HG03521 (cell line): Measurements from ENCODE around the gene SNX24.
"Not testable (repeated sequence)": the region's sequence is repeated elsewhere in the genome, so short reads cannot be mapped to it uniquely, and the experiment has no call there.

Experiments used
- ATAC-seq: cut with Tn5 transposase; IDR thresholded peaks from one replicate; pipeline ENCODE4 v1.9.1; 2021; ENCODE audit warnings: mild to moderate bottlenecking, moderate library complexity; ENCODE audit not compliant: unreplicated experiment

SNX24 gene

GRCh38 chr5:122870219-122870856 is 24.9 kb downstream of the SNX24 start:
- ATAC-seq = no peak

GRCh38 chr5:122871661-122872060 is 26.2 kb downstream of the SNX24 start:
- no peak for ATAC-seq

- ATAC-seq = no peak
These were observed 28.9 kb downstream of the SNX24 start for GRCh38 chr5:122874179-122874875.

- no peak for ATAC-seq
These were observed 32.1 kb downstream of the SNX24 start for GRCh38 chr5:122877518-122877917.

GRCh38 chr5:122879076-122879475 is 33.7 kb downstream of the SNX24 start:
- ATAC-seq = no peak

- ATAC-seq = no peak
These were observed 34.8 kb downstream of the SNX24 start for GRCh38 chr5:122880170-122880689.

GRCh38 chr5:122880749-122881148 is 35.3 kb downstream of the SNX24 start:
- ATAC-seq = no peak

- no peak for ATAC-seq
These were observed 37.4 kb downstream of the SNX24 start for GRCh38 chr5:122882831-122883230.

- ATAC-seq = no peak
These were observed 39.7 kb downstream of the SNX24 start for GRCh38 chr5:122885045-122885517.

GRCh38 chr5:122885891-122886290 is 40.5 kb downstream of the SNX24 start:
- no peak for ATAC-seq

GRCh38 chr5:122895141-122895540 is 49.7 kb downstream of the SNX24 start:
- no peak for ATAC-seq

- no peak for ATAC-seq
These were observed 51.3 kb downstream of the SNX24 start for GRCh38 chr5:122896598-122897282.

GRCh38 chr5:122897283-122897602 is 51.8 kb downstream of the SNX24 start:
- ATAC-seq = no peak

- ATAC-seq = no peak
These were observed 55.9 kb downstream of the SNX24 start for GRCh38 chr5:122901346-122901745.

GRCh38 chr5:122902263-122902662 is 56.9 kb downstream of the SNX24 start:
- ATAC-seq = no peak

- no peak for ATAC-seq
These were observed 61.4 kb downstream of the SNX24 start for GRCh38 chr5:122906768-122907167.

- ATAC-seq = no peak
These were observed 61.9 kb downstream of the SNX24 start for GRCh38 chr5:122907276-122907675.

GRCh38 chr5:122908108-122908507 is 62.7 kb downstream of the SNX24 start:
- ATAC-seq = no peak

- no peak for ATAC-seq
These were observed 63.2 kb downstream of the SNX24 start for GRCh38 chr5:122908662-122909061.

- ATAC-seq = no peak
These were observed 64.2 kb downstream of the SNX24 start for GRCh38 chr5:122909470-122910100.

GRCh38 chr5:122913436-122913835 is 68.0 kb downstream of the SNX24 start:
- ATAC-seq = not testable (repeated sequence)
